TTC549 (cell line): Measurements from ENCODE around the gene FILIP1L.

Source experiments
- FAIRE-seq: peaks from 2 replicates; lab custom pipeline; 2012; peaks lifted over from hg19 to GRCh38; lab: Jason Lieb, UNC

The FILIP1L gene

DNA sequence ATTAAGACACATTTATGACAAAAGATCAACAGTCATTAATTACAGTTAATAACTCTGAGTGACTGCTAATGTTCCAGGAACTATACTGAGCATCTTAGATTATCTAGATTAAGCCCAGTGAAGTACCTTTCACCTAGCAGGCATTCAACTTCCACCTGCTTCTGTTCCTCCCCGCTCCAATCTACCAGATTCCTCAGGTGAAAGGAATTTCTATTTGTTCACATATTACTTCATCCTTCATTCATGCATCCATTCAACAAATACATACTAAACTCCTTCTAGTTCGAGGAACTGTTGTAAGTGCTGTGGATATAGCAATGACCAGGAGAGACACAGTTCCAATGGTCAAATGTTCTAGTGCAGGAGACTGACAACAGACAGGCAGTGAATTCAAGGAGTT lies 139.3 kb downstream of the FILIP1L start:
- FAIRE-seq = no peak

DNA sequence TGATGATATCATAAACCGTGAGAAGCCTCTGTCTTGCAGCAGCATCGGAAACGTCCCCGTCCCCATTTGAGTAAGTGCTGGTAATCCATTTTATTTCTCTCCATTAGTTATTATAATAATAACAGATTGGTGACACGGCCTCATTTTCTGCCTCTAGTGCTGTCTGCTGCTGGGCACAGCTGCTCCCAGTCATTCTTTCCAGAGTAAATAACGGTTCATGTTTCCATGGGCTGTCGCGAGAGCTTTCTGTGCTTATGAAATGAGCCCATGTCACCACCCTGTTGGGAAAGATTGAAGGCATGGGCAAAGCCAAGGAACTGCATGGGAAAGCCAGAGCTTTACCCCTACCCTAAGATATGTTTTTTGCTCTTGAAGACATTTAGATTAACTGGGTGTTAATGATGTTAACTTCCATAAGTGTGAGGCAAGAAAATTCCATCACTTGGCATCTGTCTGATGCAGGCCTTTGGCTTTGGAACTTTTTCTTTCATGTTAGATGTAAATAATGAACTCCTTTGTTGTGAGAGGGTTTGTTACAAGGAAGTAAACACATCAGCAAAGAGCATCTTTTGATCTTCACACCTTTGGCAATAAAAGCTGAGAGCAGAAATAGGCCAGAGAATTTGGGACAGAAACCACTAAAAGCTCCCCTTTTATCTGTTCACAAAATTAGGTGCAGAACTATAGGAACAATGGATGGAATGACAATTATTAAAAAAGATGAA lies 141.8 kb downstream of the FILIP1L start:
- no peak for FAIRE-seq

DNA sequence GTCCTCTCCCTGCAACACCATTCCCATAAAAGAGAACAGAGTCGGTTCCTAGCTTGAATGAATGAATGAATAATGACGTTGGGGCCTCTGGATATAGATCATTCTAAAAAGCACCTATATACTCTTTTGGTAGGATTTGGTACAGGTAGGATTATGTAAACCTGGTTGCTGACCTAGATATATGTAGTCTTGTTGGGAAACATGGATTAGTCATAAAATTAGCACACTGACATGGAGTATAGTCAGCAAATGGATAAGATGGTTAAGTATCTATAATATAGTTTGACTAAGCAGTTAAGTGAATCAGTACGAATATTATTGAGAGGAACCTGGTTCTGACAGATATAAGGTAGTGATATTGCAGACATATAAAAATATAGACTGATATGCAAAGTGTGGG lies 142.5 kb downstream of the FILIP1L start:
- FAIRE-seq = no peak

DNA sequence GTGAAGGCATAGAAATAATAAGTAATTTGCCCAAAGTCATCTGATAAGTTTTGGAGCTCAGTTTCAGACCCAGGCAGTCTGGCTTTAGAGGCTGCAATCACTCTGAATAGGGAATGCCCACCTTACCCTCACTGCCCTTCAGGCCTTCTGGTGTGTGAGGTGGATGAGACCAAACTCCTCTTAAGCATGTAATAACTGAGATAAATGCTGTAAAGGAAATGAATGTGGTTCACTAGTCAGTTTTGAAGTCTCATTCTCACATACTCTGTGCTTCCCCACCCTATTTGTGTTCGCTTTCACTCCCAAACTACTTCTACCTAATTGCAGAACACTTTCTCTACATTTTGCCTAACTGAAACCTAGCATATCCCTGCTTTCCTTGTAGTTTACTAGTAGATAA lies 144.1 kb downstream of the FILIP1L start:
- no peak for FAIRE-seq

DNA sequence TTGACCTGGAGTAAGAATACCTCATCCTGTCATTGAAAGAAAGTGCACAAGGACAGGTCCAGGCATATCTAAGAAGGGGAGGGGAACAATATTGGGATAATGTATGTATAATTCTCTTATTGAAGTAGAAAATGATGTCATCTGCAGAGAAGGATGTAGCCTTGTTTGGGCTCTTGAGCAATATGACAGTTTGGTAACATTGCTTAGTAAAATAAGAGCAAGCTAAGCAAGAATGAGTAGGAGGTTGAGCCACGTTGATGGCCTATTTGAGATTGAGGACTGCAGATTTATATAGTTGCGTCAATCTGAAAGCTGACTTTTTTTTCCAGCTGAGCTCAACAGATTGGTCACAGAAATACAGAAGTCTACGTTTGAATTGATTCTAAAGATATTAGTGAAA lies 145.2 kb downstream of the FILIP1L start:
- no peak for FAIRE-seq

DNA sequence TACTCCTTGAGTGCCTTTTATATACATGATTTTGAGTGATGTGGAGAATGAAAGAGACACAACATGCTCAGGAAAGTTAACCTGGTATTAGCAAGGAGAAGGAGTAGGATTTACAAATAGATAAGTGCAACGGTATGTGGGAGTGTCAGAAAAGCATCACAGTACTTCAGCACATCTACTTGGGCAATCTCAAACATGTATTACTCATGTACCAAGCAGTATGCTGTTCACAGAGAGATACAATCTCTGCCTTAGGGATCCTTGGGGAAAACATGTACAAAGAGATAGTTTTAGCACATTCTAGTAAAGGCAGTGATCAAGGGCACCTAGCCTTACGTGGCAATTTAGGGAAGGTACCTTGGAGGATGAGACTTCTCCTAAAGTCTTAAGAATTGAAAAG lies 146.5 kb downstream of the FILIP1L start:
- no peak for FAIRE-seq

DNA sequence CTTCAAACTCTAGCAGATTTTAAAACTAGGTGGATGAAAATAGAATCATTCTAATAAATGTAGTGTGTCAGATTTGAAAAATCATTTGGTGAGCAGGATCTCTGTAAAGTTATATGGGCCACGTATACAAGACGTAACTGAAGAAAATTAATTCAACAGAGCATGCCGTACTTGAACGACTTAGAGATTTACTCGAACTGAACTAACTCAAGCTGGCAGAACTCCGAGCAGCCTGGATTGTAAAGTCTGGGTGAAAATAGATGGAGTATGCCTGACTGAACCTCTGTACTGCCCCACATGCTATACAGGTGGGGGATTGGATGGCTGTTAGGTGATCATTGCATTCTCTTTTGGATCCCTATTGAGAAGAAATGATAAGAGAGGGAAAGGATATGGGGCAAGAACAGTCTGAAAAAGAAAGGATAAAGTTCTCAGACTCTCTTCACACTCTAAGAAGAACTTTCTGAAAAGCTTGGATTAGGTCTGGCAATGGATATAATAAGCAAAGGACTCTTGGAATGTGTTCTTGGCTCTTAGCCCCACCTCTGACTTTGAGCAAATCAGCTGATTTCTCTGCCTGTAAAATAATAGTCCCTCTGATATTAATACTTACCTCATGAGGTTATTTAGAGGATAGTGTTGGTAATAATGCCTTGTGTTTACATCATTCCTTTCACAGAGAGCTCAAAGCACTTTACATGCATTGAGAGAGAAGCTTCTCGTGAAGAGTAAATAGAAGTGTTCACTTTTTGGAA lies 147.5 kb downstream of the FILIP1L start:
- no peak for FAIRE-seq

DNA sequence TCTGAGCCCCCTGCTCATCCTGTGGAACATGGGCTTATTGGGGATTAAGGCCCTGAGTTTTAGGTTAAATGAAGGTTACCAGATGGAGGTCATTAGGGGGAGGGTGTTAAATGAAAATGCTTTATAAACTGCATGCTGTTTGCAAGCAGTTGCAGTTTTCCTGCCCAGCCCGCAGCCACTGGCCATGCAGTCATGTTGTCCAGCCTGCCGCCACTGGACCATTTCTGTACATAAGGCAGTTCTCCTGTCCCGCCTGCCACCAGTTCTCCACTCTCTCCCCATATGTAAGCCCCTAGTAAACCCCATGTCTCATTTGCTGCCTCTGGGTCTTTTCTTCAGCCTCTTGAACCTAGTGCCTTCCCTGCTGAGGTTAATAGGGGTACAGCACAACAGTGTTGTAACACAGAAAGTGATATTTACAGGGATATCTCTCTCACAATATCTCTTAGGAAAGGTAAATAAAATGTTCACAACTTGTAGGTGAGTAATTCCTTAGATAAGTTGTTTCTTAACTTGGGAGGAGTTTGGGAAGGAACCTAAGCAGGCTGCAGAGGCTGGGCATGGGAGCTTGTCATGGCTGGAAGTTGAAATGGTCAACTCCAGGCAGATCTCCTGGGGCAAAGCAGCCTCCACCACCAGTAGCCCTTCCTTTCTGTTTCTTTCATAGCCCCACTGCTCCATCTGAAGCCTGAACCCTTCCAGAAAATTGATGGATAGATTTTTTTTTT lies 148.5 kb downstream of the FILIP1L start:
- no peak for FAIRE-seq

DNA sequence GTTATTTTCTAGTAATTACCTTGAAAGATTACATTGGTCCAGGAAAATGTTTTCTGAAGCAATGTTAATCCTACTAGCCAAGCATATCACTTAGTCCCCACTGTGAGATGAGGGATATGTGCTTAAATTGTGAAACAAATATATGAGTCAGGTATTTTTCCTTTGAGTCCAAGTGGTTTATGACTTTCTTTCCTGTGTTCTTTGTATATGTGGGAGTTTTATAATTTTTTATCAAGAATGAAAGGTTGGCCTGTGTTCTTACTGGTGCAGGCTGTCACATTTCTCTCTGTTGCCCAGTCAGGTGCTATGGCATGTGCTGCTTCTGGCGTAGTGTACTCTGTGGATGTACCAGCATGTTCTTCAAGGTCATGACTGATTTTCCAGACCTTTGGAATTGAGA lies 149.2 kb downstream of the FILIP1L start:
- FAIRE-seq = no peak

DNA sequence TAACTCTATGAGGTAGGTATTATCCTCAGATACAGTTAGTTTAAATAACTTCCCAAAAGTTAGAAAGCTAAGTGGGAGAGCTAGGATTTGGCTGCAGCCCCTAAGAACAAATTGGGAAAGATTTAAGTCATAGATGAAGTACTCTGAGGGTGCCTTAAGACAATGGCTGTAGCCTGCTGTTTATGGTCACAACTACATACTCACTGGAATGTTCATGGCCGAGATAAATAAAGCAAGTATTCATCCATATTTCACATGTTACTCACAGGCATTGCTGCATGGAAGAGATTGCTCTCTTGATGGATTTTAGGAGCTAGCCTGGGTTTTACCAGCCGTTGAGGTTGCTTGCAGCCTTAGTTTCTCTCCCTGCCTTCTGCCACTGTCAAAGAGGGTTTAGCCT lies 151.6 kb downstream of the FILIP1L start:
- FAIRE-seq = no peak

DNA sequence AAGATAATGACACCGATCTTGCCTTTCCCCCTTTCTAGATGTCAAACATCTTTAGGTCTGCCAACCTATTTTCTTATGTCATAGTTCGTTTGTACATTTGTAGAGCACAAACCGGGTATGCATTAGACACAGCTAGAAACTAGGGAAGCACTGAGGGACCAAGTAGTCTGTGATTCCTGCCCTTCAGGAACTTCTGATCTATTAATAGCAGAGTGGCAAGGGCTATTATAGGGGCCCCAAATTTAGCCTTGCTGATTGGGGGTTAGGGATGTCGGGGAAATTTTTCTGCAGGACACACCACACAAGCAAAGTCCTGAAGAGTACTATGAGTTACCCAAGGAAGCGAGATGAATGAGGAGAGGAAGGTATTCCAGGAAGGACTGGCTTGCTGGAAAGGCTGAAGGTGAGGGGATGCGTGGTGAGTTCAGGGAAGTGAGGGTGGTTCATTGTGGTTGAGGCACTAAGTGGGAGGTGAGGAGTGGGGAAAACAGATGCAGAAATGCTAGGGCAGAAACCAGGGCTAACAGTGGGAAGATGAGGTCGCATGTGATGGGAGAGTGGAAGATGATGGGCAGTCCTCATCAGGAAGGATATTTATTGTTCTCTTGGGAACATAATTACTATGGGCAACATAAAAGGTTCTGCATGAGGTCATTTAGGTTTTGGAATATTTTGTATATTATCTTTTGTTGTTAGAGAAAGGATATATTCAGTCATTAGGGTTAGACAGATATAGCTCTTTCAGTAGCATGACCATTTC lies 152.4 kb downstream of the FILIP1L start:
- no peak for FAIRE-seq

DNA sequence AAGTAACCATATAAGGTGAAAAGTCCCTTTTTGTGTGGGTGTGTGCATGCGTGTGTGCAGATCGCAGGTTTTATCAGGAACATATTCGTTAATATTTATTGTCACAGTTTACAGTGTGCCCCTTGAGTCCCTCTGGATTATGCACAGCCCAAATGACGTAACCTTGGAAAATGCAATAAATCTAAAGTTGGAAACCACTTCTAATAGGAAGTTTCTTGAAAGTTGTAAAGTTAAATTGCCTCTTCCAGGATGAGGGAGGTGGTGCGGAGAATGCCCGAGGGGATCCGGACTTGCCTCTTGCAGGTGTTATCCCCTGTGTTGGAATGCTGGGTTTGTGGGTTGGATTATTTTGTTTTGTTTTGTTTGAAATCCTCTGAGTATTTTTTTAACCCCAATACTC lies 153.4 kb downstream of the FILIP1L start:
- no peak for FAIRE-seq

DNA sequence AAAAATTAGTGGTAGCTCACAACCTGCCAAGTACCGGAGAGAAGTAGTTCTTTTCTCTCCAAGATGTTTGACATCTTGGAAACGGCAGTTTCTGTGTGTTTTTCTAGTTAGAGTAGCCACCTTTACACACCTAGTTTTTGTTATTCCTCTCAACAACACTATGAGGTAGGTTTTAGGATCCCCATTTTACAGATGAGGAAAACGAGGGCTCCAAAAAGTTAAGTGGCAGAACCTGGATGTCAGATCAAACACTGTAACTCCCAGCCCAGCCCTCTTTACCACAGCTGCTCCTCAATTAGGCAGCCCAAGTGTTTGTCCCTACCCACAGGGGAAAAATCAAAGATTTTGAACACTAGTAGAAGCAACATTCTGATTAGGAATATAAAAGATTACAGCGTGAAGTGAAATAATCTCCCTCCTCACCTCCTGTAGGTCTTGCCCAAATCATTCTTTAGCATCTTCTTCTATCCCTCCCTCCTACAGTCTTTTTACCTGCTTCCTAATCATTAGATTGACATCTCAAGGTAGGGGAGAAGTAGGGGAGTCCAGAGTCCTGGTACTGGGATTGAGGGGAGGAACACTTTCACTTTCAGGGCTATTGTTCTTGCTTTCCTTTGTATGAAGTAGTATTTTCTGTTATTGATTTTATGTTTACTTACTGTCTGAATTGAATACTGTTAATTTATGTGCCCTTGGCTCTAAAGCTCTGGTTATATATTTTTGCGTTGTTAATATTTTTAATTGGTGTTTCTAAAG lies 154.0 kb downstream of the FILIP1L start:
- FAIRE-seq = no peak

DNA sequence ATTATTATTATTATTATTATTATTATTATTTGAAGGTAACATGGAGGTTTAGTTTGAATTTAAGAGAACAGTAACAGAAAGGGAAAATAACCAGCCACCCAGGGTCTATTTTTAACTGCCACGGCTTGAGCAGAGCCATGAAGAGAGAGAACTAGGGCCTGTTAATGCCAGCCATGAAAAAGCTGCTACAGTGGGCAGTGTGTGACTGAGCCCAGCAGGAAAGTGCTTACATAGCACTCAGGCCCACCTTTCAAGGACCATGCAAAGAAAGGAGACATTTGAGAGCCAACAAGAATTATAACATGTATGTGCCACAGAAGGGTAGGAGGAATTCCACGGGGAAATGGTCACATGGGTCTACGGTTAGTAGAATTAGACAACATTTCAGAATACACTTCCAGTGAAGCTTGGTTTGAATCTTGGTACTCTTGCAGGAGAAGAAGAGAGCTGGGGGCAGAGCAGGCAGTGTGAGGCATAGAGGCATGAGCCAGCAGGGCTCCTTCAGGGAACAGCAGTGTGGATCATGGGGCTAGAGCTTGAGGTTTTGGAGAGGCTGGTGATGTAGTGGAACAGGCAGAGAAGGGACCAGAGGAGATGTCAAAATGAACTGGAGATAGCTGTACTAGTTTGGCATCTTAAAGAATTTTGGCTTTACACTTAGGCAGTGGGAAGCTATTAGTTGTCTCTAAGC lies 155.9 kb downstream of the FILIP1L start:
- FAIRE-seq = no peak

DNA sequence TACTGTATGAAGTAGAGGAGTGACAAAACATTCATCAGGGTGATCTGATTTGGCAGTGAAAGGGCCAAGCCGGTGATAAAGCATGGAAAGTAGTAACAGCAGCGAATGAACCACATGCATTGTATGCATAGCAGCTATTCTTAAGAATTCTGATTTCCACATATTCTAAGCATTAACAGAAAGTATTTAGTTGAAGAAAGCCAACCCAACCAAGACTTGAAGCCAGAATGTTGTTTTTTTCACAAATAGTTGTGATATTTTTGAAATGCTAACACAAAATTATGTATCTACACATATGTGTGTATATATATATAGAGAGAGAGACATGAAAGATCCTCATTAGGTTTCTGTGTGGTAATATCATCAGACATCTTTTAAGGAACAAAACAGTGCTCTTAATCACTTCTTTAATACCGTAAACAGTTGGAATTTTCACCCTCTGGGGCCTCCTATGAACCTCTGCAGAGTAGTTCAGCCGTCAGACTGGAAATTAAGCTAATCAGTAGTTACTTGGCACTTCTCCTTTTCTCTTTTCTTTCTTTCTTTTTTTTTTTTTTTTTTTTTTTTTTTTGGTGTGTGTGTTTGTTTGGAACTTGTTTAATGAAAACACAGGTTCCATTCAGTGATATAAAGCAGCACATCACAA lies 157.0 kb downstream of the FILIP1L start:
- no peak for FAIRE-seq

DNA sequence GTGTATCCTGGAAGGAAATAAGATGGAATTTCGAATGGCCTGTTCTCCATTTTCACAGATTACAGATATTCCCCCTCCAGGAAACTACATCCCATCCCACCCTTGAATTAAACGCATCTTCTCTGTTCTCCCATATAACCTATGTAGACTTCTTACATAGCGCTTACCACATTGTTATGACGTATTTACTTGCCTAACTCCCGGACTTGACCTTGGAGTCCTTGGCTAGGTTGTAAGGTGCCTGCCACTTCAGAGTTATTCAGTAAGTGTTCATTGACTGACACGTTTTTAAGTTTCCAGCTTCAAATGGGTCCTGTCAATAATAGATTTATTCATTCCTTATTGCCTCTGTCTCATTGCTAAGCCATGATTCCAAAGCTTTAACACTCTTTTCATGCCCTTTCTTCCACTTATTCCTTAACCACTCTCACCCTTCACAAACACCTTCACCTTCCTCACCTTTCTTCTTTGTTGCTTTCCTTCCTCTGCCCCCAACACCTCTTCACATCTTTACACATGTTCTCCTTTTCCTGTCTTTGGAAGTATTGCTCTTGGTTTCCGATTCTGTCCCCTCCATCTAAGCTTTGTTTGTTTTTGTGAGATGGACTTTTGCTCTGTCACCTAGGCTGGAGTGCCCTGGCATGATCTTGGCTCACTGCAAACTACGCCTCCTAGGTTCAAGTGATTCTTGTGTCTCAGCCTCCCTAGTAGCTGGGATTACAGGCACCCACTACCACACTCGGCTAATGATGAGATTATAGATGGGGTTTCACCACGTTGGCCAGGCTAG lies 158.3 kb downstream of the FILIP1L start:
- no peak for FAIRE-seq

DNA sequence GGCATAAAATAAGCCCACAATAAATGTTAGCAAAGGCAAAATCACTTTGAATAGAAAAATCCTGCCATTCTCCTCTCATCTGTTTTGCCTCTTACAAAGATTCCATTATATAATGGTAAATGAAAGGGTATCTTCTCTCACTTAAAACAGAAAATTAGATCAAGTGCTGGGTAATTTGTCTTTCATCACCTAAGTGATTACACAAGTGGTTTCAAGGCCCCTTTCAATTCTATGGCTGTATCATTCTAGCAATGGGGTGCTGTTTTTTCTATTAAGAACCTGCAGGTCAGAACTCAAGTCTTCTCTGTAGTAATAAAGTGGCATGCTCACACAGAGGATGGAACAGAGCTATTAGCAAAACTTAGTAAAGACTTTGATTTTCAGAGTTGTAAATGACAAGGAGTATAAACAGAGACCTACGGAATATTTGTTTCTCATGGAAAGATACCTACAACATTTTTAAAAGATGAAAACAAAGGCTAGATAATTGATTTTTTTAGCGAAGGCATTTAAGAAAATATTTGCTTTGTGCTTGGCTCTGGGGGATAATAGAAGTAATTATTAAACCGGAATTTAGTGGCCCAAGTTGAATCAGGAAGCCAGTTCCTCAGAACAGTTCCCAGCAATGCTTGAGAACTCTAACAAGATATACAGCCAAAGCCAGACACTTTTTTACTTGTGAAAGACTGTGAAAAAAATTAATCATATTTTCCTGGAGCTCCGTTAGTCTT lies 159.2 kb downstream of the FILIP1L start:
- FAIRE-seq = no peak

DNA sequence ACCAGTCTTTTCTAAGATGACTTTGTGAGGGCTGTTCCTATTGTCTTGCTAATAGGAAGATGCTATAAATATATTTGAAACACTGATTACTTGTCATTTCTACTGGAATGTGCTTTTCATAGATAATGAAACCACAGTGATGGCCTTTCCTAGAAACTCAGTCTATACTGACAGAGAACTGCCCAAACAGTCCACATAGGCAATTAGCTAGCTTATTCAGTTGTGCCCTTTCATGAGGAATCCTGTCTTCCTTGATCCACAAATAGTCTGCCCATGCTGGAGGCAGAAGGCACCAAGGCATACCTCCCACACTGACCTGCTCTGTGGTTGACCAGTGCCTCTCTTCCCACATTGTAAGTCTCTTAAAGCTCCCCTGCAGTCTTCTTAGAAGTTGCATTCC lies 160.7 kb downstream of the FILIP1L start:
- no peak for FAIRE-seq

DNA sequence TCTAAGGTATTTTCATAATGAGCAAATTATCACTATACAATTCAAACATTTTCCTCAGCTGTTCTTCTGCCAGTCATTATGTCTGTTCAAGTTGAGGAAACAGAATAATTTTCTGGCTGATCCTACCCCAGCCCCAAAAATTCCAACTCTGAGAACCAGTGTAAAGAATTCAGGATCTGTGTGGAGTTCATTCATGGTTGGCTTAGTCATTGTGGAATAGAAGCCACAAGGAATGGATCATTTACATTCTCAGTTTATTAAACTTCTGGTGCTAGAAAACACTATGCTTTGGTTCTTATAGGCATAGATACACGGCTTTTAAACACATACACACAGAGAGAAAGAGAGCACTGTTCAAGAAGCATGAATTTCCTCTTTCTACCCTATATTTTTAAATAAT lies 162.0 kb downstream of the FILIP1L start:
- no peak for FAIRE-seq
